Measurements from ENCODE around the gene KISS1R. TPM values are rescaled to one million over a fixed set of nuclear protein-coding genes. Genes with fewer than 3 reads are reported as not detected.

The KISS1R gene
- polyA plus RNA-seq, 1 donor (not counting 4 experiments of a cell fraction or from before 2014, with no cell fraction given): not detected

GRCh38 chr19:940591-941291, 23.6 kb downstream of the KISS1R start:
- Histone ChIP-seq H3K4me2 (ENCODE audit: control insufficient read depth, extremely low read depth, insufficient read depth, low read depth, low read length) (peak overlapping the region; percentile 76), H4K20me1 (ENCODE audit: control insufficient read depth, extremely low read depth, insufficient read depth, low read length) (peaks cover 6% of the 10 kb centered on the region), H3K9me1 (ENCODE audit: control insufficient read depth, extremely low read depth, insufficient read depth, low read length) (peaks cover 2% of the 10 kb centered on the region), H3K4me1 (ENCODE audit: control insufficient read depth, extremely low read depth, insufficient read depth, low read length) (peaks cover 15% of the 10 kb centered on the region), H3K36me3 (ENCODE audit: control insufficient read depth in 2 of 2, extremely low read depth in 1 of 2, insufficient read depth in 2 of 2, low read length in 2 of 2) (peaks cover 0 to 4% of the 10 kb centered on the region in 2 experiments), H3K9ac (ENCODE audit: control insufficient read depth, extremely low read depth, insufficient read depth, low read length) (peak overlapping the region; percentile 18), H3K79me2 (ENCODE audit: control insufficient read depth, insufficient read depth, low read length) (no peaks in the 10 kb centered on the region), H3K27me3 (ENCODE audit: control insufficient read depth, extremely low read depth, insufficient read depth, low read length) (peaks cover 6% of the 10 kb centered on the region), H3K9me3 (ENCODE audit: control insufficient read depth, low read depth, low read length) (no peaks in the 10 kb centered on the region), H3K27ac (ENCODE audit: control insufficient read depth, insufficient read depth, low read length) (no peak overlapping the region), H2AFZ (ENCODE audit: control insufficient read depth, low read length) (no peak overlapping the region), H3K4me3 (ENCODE audit: control insufficient read depth in 2 of 3, extremely low read depth in 1 of 3, insufficient read depth in 2 of 3, low read depth in 1 of 3, low read length in 3 of 3) (peak overlapping the region; percentile 6 to 30 (median 23))
- FAIRE-seq (no peak), DNase-seq (ENCODE audit: low read depth, low spot score) (no peak)
- TF ChIP-seq CTCF (optimal IDR thresholded peaks at IDR 0.05 in 1 of 3, IDR thresholded peaks at IDR 0.05 in 1 of 3, conservative IDR thresholded peaks at IDR 0.05 in 1 of 3; ENCODE audit: extremely low read depth in 1 of 3, insufficient read depth in 2 of 3, low read length in 3 of 3): peak in 1 of 3 experiments; percentile 6
- no peak for TF ChIP-seq EZH2 (IDR thresholded peaks at IDR 0.05; ENCODE audit: low read length)
- dilution Hi-C loops (cut with MboI; ENCODE audit: extremely low pct_ligation_motif_present, low sequenced_read_pairs): no loop called here

- Histone ChIP-seq H2AFZ (ENCODE audit: control insufficient read depth, low read length) (no peak overlapping the region), H3K79me2 (ENCODE audit: control insufficient read depth, insufficient read depth, low read length) (no peaks in the 10 kb centered on the region), H3K9me1 (ENCODE audit: control insufficient read depth, extremely low read depth, insufficient read depth, low read length) (peaks cover 2% of the 10 kb centered on the region), H4K20me1 (ENCODE audit: control insufficient read depth, extremely low read depth, insufficient read depth, low read length) (peaks cover 6% of the 10 kb centered on the region), H3K4me2 (ENCODE audit: control insufficient read depth, extremely low read depth, insufficient read depth, low read depth, low read length) (peak overlapping the region; percentile 76), H3K27me3 (ENCODE audit: control insufficient read depth, extremely low read depth, insufficient read depth, low read length) (peaks cover 6% of the 10 kb centered on the region), H3K4me1 (ENCODE audit: control insufficient read depth, extremely low read depth, insufficient read depth, low read length) (peaks cover 15% of the 10 kb centered on the region), H3K36me3 (ENCODE audit: control insufficient read depth in 2 of 2, extremely low read depth in 1 of 2, insufficient read depth in 2 of 2, low read length in 2 of 2) (peaks cover 0 to 4% of the 10 kb centered on the region in 2 experiments), H3K9ac (ENCODE audit: control insufficient read depth, extremely low read depth, insufficient read depth, low read length) (peak overlapping the region; percentile 18), H3K27ac (ENCODE audit: control insufficient read depth, insufficient read depth, low read length) (no peak overlapping the region), H3K4me3 (ENCODE audit: control insufficient read depth in 2 of 3, extremely low read depth in 1 of 3, insufficient read depth in 2 of 3, low read depth in 1 of 3, low read length in 3 of 3) (peak overlapping the region; percentile 6 to 30 (median 23)), H3K9me3 (ENCODE audit: control insufficient read depth, low read depth, low read length) (no peaks in the 10 kb centered on the region)
- FAIRE-seq (no peak), DNase-seq (ENCODE audit: low read depth, low spot score) (no peak)
- TF ChIP-seq CTCF (optimal IDR thresholded peaks at IDR 0.05 in 1 of 3, IDR thresholded peaks at IDR 0.05 in 1 of 3, conservative IDR thresholded peaks at IDR 0.05 in 1 of 3; ENCODE audit: extremely low read depth in 1 of 3, insufficient read depth in 2 of 3, low read length in 3 of 3): no peak
- TF ChIP-seq EZH2 (IDR thresholded peaks at IDR 0.05; ENCODE audit: low read length): no peak
- dilution Hi-C loops (cut with MboI; ENCODE audit: extremely low pct_ligation_motif_present, low sequenced_read_pairs): no loop called here
Observed at GRCh38 chr19:941292-942132, 24.4 kb downstream of the KISS1R start.
